GM19372 (cell line): ENCODE results near the gene SLC26A4.
A peak's percentile ranks its signal among the peaks of the same experiment; 100 is the strongest.
"Not testable (repeated sequence)": the region's sequence is repeated elsewhere in the genome, so short reads cannot be mapped to it uniquely, and the experiment has no call there.

ENCODE experiments used
- ATAC-seq: cut with Tn5 transposase; IDR thresholded peaks from one replicate; pipeline ENCODE4 v1.9.1; 2021; ENCODE audit warnings: mild to moderate bottlenecking, low read depth, moderate library complexity; ENCODE audit not compliant: unreplicated experiment

SLC26A4 gene

DNA sequence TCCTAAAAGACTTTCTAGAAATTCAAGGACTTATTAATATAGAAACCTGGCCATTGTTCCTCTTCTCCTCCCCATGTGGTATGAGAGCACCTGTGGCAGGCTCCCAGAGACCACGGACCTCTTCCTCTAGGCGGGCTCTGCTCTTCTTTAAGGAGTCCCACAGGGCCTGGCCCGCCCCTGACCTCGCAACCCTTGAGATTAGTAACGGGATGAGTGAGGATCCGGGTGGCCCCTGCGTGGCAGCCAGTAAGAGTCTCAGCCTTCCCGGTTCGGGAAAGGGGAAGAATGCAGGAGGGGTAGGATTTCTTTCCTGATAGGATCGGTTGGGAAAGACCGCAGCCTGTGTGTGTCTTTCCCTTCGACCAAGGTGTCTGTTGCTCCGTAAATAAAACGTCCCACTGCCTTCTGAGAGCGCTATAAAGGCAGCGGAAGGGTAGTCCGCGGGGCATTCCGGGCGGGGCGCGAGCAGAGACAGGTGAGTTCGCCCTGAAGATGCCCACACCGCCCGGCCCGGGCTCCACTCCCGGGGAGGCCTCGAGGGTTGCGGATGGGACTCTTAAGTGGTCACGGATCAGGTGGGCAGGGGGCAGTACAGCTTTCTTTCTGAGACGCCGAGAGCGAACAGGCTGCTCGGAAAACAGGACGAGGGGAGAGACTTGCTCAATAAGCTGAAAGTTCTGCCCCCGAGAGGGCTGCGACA, at the start of gene SLC26A4:
TSS of gene SLC26A4 (plus strand) at position 448 of the 700 bp plus-strand sequence. CDS start 814 bp downstream, outside the sequence.
- ATAC-seq = no peak

DNA sequence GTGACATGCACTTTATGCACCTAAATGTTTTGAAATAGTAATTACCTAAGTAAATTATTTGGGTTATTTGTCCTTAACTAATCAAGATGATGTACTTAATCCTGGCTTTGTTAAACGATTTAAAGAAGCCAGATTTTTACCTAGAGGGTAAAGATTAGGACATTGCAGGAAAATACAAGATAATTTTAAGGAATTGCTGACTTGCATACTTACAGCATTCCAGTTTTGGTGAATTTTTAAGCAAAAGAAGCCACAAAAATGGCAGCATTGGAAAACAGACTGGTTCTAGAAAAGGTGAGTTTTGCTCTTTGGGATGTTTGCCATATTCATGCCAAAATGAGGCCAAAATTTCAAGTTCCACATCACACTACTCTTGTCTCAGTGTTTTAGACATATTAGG, 47.2 kb upstream of the SLC26A4 start:
- no peak for ATAC-seq

DNA sequence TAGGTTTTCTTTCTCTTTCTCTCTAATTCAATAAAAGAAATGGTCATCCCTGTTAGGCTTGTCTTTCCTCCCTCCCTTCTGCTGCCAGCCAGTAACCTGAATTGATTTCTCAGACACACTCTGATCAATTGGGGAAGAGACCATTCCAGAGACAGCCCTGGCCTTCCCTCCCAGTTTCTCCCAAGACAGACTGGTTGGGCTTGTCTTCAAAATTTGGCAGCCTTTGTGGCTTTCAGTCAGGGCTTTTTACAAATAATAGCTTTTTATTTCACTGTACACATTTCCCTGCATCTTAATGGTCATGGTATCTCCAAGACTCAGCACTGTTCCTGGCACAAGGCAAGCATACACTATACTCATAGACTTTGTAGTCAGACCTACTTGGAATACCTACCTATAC, 46.7 kb upstream of the SLC26A4 start:
- ATAC-seq = no peak

DNA sequence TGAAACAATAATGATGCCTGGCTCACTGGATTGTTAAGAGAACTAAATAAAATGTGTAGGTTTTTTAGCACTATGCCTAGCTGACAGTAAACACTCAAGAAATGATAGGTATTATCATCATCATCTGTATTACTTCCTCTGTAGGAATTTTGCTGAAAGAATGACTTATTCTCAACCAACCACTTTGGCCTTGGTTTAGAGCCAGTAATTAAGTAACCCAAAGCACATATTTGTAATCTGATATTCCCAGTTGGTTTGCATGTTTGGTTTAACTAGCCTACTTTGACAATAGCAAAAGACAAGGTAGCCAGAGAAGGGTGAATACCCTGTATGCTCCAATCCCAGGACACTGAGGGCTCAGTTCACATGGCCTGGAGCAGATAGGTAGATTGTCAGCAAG, 46.2 kb upstream of the SLC26A4 start:
- no peak for ATAC-seq

GRCh38 chr7:107615910-107616680, 44.5 kb upstream of the SLC26A4 start:
- no peak for ATAC-seq

- no peak for ATAC-seq
Measured at GRCh38 chr7:107622429-107622828, 38.2 kb upstream of the SLC26A4 start.

GRCh38 chr7:107622894-107623293, 37.7 kb upstream of the SLC26A4 start:
- no peak for ATAC-seq

GRCh38 chr7:107627002-107627401, 33.6 kb upstream of the SLC26A4 start:
- no peak for ATAC-seq

- ATAC-seq = no peak
Measured at GRCh38 chr7:107628461-107629064, 32.1 kb upstream of the SLC26A4 start.

- ATAC-seq = no peak
Measured at GRCh38 chr7:107630342-107630741, 30.3 kb upstream of the SLC26A4 start.

DNA sequence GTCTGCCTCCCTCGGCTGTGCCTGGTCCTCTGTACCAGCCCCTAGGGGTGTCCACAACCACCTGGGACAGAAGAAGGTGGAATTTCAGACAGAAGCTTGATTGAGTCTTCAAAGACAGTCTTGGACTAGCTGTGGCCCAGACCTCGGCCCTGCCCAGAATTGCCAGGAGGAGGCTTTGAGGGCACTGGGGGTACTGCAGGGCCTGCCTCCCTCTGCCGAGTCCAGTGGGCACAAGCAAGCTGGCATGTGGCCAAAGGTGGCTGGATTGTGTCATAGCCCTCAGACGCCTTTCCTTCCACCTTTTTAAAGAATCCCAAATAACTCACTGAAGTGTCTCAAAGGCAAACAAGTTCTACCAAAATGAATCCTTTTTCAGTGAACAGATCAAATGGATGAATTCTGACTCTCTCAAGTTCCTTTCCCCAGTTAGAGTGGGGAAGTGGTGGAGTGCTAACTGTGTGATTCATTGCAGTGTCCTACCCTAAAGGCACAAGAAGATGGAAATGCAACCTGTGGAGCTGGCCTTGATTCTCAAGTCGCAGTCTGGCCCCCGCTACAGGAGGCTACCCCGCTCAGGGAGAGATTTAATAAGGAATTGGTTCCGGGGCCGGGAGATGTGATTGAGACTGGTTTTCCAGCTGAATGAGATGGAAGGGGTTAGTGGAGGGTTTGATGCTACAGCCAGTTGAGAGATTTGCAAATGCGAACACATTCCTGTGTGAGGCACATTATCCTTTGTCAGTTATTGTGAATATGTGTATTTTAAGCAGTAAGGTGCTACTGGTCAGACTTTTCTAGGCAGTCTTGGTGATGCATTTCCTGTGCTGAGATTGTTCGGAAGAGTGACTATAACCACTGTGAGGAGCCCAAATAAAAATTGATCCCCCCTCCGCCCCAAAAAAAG, 28.8 kb upstream of the SLC26A4 start:
- no peak for ATAC-seq

DNA sequence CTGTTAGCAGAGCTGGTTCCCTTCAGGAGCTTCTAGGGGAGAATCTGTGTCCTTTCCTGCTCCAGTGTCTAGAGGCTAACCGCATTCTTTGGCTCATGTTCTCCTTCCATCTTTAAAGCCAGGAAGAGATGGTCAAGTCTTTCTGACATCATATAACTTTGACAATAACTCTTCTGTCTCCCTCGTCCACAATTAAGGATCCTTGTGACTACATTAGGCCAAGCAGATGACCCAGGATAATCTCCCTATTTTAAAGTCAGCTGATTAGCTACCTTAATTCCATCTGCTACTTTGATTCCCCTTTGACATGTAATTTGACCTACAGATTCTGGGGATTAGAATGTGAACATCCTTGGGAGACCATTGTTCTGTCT, 28.1 kb upstream of the SLC26A4 start:
- ATAC-seq = no peak

DNA sequence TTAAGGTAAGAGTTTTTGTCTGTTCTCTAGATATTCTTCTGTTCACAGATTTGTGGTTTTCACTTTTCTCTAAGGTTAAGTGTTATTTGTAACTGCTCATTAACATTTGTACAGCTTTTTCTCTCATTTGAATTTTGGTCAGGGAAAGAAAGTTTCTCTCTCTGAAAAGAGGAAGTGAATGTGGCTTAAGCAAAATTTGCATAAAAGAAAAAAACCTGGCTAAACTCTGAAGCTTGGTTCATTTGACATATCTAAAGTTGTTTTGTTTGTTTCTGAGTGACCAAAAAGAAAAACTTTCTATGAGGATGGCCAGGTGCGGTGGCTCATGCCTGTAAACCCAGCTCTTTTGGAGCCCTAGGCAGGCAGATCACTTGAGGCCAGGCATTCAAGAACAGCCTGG, 22.0 kb upstream of the SLC26A4 start:
- peak; percentile 92 for ATAC-seq

GRCh38 chr7:107639070-107639469, 21.6 kb upstream of the SLC26A4 start:
- not testable (repeated sequence) for ATAC-seq

DNA sequence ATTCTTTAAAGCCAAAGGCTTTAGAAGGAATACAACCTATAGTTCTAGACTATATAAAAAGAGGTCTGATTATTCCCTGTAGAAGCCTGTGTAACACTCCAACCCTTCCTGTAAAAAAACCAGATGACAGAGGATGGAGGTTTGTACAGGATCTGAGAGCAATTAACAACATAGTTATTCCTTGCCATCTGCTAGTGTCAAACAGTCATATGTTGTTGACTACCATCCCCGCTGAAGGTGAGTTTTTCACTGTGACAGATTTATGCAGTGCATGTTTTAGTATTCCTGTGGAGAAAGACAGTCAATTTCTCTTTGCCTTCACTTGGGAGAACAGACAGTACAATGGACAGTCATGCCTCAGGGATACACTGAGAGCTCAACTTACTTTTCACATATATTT, 19.0 kb upstream of the SLC26A4 start:
- no peak for ATAC-seq

GRCh38 chr7:107642501-107642900, 18.1 kb upstream of the SLC26A4 start:
- no peak for ATAC-seq

GRCh38 chr7:107643407-107643806, 17.2 kb upstream of the SLC26A4 start:
- no peak for ATAC-seq

DNA sequence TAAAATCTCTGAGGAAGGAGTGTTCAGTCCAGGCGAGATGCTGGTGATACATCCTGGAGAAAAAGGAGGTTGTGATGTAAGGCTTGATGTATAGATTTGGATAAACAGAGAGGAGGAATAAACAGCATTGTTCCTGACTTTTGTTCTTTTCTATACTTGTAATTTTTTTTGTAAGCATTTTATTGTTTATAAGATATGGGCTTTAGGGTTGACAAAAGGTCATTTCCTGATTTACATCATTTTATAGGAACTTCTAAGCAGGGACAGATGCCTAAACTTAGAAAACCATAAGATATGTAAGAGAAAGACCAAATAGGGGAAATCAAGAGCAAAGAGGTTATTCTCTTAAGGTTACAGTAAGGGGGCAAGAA, 16.7 kb upstream of the SLC26A4 start:
- ATAC-seq = no peak

DNA sequence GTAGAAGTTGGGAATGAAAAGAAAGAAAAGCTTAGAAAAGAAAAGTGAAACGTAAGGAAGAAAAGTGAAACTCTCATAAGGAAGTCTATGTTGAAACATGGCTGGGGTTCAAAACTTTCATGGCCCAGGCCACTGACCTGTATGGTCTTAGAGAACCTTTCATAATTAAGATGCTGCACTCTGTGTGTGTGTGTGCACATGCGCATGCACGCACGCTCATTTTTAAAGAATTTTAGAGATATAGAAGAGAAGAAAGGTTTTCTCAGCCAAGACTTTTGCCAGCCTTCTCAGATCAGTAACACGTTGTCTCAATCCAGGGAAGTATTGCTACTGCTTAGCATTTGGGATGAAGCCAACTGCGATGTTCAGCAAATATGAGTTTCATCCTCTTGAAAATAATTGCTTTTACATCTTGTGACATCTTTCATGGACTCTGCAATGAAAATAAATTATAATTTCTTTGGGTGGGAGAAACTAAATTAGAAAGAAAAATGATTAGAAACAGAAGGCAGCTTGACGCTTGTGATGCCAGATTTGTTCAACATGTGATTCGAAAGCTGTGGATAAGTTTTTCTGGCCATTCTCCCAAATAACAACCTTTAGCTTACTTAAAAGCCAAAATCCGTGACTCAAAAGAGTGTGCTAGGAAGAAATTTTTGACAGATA, 16.2 kb upstream of the SLC26A4 start:
- ATAC-seq = no peak

DNA sequence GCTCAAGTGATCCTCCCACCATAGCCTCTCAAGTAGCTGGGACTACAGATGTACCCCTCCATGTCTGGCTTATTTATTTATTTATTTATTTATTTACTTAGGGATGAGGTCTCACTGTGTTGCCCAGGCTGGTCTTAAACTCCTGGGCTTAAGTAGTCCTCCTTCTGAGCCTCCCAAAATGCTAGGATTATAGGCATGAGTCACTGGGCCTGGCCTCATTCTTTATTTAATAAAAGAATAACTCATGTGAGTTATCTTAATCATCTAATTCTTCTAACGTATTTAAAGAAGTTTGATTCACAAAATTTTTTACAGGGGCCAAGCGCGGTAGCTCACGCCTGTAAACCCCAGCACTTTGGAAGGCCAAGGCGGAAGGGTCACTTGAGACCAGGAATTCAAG, 8.0 kb upstream of the SLC26A4 start:
- no peak for ATAC-seq
